GM19193 (cell line): ENCODE measurements around the gene HACD2.

ENCODE experiments used
- POLR2A ChIP-seq: IDR thresholded peaks from 4 replicates; pipeline ENCODE4 v1.6.1; 2011; ENCODE audit not compliant: insufficient read depth, insufficient read length; ENCODE audit errors: extremely low read depth

Gene HACD2

DNA sequence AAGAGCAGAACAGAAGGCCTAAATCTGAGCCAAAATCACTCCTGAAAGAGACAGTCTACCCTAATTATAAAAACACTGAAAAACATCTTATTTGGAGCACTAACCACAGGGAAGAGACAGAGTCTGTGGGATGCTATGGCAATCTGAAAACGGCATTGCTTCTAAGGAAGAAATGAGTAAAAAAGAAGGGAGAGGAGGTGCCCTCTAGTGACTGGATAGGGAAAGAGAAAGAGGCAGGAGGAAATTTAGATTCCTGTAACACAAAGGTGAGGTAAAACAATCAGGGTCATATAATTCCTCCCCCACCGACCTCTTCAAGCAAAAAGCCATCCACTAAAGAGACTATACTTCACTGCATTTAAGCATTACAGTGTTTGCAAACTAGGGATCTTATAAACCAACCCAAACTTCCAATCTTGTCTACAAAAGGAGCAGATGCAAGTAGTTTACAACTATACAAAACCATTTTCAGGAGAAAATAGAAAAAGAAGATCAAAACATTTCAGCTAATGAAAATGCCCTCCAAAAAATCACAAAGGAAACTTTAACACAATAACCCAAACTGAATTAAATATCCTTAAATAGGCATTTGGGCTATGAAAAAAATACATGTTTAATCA, 32.6 kb downstream of the HACD2 start:
- no peak for TF ChIP-seq POLR2A

DNA sequence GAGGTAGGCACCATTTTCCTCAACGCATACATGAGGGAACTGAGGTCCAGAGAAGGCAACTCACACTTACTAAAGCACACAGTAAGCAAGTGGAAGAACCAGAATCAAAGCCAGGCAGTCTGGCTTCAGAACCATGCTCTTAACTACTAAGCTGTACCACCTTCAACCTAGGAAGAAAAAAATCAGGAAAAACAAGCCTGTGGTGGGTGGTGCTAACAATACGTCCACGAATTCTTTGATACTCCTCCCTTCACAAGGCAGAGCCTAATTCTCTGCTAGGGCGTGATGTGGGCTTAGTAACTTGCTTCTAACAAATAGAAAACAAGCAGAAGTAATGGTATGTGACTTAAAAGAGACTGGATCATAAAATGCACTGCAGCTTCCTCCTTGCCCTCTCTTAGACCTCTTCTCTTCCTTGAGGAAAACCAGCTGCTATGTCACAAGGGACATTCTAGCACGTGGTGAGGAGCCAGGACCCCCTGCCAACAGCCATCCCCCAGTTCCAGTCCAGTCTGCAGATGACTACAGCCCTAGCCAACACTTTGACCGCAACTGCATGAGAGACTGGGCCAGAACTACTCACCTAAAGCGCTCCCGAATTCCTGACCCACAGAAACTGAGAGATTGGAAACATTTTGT, 36.9 kb downstream of the HACD2 start:
- TF ChIP-seq POLR2A, result no peak

DNA sequence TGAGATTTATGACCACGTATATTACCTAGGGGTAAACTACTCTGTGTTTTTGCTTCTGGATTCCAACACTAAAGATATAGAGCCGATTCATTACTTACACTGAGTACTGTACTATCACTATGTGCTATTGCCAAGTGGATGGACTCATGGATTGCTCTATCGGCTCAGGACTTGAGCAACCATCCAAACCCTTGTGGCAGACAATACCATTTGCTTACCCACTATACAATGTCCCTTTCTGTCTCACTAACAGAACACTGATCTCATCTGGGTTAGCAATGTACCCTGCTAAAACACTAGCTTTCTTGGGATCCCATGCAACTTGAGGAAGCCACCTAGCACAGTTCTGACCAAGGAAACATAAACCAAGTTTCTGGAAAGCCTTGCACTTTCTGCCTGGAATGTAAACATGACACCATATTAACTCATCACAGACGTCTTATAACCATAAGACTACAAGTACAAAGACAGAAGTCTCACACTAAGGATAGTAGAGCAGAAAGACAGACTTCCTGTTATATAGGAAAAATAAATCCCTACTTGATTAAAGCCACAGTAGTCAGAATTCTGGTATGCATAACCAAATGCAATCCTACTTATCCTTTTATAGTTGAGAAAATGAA, 38.6 kb downstream of the HACD2 start:
- no peak for TF ChIP-seq POLR2A

DNA sequence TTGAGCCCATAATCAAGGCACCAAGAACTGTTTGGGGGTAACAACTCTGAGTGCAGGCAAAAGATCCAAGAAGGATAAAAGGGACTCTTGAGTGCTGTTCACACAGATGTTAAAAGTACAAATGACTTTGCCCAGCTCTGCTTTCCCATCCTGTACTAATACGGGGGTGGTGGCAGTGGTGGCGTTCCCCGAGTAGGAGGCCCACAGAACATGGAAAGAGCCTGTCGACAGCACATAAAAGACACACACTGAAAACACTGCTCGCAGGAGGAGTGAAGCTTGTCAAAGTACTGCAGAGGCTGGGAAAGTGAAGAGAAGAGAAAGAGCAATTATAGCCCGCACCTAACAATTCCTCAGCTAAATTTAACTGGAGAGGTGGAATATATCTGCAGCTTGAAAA, 40.9 kb downstream of the HACD2 start:
- no peak for TF ChIP-seq POLR2A

DNA sequence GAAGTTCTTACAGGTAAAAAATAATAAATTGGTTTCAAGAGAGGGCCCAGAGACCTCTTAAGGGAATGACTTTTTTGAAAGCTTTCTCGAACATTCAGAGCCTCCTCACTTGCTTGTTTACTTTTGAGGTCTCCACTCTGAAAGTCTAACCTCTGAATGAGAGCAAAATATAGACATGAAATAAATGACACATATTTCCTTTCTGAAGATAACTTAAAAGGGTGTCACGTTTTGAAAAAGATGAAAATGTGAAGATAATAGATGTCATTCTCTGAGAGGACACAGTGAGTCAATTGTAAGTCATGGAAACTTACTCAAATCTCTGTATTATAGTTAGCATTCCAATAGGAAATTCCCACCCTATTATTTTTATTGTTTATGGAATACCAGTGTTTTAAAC, 44.6 kb downstream of the HACD2 start:
- no peak for TF ChIP-seq POLR2A

DNA sequence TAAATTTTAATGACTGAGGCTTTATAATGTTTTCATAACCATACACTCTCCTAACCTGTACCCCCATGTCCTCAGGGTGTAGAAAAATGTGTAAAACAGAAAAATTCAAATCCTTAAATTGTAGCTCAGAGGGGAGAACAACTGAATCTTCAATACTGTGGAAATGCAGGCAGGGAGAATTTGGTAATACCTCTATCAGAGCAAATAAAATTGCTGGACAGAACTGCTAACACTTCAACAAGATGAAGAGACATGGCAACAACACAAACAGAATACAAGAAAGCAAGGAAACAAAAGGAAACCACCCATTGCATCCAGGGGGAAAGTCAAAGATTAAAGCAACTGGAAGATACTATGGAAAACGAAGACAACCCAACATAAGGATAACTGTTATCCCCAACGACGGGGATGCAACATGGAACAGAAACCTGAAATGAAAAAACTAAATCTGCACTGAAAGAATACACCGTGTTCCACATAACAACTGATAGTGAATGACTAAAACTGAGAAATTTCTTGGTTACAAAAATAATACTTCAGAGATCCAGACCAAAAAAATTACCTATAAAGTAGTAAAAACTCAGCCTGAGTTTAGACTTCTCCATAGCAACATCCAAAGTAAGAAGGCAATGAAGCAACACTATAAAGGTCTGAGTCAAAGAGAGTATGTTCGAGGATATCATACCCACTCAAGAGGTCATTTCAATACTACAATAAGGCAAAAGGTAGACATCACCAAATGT, 48.5 kb downstream of the HACD2 start:
- no peak for TF ChIP-seq POLR2A

DNA sequence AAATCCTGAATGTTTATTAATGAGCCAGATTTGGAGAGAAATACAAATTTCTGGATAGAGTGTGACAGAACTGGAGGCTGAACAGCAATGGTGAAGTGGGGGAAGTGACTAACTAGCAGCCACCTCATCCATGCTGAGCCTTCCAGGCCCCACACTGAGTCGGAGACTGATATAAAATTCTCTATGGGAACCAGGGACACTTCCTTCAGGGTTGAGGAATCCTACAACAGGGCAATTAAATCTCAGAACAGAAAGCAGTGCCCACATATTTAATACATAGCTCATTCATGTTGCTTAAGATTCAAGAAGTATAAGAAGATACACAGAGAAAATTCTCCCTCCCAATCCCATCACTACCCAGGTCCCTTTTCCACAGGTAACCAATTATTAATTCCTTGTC, 49.3 kb downstream of the HACD2 start:
- no peak for TF ChIP-seq POLR2A

DNA sequence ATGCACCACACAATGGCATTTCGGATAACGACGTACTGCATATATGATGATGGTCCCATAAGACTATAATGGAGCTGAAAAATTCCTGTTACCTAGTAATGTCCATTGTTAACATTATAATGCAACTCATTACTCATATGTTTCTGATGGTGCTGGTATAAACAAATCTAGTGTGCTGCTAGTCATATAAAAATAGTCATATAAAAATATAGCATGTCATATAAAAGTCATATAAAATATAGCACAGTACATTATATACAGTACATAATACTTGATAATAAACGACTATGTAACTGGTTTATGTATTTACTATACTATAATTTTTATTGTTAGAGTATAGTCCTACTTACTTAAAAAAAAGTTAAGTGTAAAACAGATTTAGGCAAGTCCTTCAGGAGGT, 50.6 kb downstream of the HACD2 start:
- TF ChIP-seq POLR2A, result no peak

DNA sequence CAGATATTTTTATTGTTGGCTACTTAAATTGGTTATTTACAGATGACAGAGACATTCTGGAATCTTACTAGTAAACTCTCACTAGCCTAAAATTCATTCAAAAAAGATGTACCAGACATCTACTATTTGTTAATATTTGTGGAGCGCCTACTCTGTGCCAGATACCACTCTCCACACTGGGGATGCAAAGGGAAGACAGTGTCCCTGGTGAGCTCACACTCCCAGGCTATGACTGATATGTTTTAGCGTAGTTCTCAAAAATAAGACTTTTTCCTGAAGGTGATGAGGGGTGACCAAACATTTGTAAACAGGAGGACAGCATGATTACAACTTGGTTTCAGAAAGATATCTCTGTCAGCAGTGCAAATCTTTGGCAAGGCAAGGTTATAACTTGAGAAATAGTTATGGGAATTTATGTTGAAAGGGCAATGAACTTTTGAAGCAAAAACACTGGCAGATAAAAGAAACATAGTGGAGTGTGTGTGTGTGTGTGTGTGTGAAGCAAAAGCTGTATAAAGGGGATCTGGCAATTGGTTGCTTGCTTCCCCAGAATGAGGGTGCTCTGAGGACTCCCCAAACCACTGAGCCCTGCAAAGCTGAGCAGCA, 51.2 kb downstream of the HACD2 start:
- no peak for TF ChIP-seq POLR2A

DNA sequence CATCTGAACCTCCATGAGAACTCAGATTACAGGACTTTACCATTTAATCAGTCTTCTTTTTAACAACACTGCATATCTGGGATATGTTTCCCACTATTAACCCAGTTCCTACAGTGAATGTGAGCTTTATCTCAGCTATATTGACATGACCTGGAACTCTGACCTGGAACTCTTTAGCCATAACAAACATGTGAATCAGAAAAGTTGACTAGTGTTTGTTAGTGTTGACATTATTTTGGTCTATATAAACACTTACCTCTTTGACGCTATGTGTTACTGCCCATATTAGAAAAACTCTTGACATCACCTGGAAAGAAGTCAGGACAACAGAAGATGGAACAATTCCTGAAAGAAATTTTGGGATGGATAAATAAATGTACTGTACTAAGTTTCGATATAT, 56.7 kb downstream of the HACD2 start:
- no peak for TF ChIP-seq POLR2A

DNA sequence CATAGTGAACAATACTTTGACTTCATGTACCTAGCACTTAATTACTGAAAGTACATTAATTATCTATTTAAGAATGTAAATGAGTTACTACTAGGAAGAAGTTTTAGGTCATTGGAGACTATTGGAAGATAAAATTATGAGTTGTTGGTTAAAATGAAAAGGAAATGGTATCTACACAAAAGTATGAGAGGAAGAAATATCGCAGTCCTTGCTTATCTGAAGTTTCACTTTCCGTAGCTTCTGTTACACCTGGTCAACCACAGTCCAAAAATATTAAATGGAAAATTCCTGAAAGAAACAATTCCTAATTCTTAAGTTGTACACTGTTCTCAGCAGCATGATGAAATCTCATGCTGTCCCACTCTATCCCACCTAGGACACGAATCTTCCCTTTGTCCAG, 57.8 kb downstream of the HACD2 start:
- no peak for TF ChIP-seq POLR2A

DNA sequence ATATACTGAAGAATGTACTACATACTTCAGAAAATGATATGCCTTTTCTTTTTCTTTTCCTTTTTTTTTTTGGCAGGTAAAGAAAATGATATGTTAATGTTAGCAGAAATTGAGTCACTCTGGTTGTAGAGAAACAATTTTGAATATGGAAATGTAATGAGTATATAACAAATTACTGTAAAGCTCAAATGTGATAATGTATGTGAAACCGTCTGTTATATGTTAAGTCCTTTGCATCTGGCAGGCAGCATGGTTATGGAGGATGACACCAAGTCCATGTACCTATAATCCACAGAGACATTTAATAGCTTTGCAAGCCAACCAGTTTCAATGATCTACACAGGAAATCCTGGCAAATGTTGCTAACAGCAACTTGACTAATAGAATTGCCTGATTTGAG, 58.4 kb downstream of the HACD2 start:
- TF ChIP-seq POLR2A, result no peak

DNA sequence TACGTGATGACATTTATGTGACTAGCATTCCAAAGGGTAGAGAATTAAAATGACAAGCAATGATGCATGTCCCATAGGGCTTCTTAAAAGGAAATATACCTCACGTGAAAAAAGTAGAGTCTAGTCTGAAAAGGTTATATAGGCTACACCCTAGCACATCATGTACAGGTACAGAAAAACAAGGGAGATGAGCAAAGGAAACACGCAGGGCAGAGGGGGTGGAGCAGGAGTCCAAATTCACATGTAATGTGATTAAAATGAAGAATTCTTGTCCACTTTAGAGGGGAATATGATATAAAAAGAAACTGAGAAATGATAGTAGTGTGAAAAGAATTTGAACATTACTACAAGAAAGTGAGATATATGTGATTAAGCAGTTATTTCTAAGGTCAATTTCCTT, 59.4 kb downstream of the HACD2 start:
- TF ChIP-seq POLR2A, result no peak

DNA sequence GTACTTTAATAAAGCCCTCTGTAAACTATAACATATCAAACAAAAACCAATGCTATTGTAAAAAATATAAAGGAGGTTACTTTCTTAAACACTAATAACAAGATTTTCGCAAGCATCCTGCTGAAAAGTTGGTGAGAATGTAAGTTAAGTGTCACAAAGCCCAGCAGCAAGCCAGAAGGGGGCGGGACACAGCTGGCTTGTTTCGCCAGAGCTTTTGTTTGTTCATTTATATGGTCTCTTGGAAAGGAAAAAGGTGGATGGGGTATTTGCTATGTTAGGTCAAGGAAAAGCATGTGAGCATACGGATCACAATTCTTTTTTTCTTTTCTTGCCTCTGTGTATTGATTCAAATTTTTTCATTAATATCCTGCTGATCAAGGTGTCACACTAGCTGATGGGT, 59.9 kb downstream of the HACD2 start:
- TF ChIP-seq POLR2A, result no peak

DNA sequence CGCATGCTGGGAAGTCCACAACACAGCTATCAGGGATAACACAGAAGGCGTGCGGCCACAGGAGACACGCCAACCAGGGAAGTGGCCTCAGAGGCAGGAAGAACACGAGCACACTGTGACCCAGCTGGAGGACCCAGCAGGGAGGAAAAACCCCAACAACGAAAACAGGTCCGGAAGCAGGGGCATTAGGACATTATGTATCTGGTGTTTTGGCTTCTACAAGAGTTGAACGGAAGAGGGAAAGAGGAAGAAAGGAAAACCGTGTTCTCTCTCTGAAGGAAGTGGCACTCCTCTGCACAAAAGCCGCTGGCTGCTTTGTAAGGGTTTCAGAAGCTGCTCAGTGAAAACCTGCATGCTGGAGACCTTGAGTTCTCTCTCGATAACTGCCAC, 61.8 kb downstream of the HACD2 start:
- no peak for TF ChIP-seq POLR2A

DNA sequence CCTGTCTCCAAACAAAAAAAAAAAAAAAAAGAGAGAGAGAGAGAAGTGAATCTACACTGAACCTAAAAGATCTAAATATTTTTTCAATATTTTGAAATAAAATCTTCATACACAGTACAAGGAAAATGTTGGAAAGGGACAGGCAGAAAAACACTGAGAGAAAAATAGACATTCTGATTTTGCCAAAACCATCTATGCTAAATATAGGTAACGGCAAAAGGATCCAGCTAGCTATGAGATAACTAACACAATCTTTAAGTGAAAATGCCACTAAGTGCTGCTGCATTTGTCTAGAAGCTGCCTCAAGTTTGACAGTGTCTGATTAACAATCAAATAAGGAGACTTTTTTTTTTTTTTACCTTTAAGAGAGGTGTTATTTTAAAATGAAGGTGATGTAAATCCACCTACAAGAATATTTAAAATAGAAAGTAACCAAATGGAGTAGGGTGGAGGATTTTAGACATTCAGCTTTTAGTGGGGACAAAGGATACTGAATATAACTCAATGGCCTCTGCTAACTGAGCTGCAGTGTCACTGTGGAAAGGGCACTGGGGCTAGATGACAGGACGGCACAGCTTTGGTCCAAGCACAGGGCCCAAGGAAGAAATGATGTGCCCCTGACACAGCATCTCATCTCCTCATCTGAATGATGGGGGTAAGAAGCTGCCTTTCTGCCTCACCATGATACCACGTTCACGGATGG, 62.4 kb downstream of the HACD2 start:
- TF ChIP-seq POLR2A, result no peak
